ENCODE data around the gene KRTAP4-11.

DNA sequence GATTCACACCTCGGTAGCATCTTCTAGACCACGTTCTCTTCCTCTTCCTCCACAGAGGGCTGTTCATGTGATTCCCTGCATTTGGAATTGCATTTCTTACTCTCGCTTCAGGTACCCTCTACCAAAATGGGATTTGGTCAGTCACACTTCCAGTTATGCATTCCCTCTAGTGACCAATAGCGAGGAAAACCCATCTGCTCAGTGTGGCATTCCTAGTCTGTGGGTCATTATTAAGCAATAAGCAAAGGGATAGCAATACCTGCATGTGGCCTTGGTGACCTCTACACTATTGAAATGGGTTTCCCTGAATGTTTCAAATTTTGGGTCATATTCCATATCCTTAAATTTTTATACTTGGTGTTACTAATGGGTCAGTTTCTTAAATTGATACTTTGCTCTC is 31.9 kb upstream of the KRTAP4-11 start:
- TF ChIP-seq, protein P1, sequence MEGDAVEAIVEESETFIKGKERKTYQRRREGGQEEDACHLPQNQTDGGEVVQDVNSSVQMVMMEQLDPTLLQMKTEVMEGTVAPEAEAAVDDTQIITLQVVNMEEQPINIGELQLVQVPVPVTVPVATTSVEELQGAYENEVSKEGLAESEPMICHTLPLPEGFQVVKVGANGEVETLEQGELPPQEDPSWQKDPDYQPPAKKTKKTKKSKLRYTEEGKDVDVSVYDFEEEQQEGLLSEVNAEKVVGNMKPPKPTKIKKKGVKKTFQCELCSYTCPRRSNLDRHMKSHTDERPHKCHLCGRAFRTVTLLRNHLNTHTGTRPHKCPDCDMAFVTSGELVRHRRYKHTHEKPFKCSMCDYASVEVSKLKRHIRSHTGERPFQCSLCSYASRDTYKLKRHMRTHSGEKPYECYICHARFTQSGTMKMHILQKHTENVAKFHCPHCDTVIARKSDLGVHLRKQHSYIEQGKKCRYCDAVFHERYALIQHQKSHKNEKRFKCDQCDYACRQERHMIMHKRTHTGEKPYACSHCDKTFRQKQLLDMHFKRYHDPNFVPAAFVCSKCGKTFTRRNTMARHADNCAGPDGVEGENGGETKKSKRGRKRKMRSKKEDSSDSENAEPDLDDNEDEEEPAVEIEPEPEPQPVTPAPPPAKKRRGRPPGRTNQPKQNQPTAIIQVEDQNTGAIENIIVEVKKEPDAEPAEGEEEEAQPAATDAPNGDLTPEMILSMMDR (IDR thresholded peaks at IDR 0.05): no peak
- TF ChIP-seq FOXM1 (IDR thresholded peaks at IDR 0.05; ENCODE audit: low read depth) (no peak), EP300 (IDR thresholded peaks at IDR 0.05; ENCODE audit: borderline replicate concordance in 1 of 2, low read depth in 1 of 2, low read length in 1 of 2) (no peak), CHD2 (IDR thresholded peaks at IDR 0.05; ENCODE audit: low read length, partially characterized antibody) (no peak), TAF1 (IDR thresholded peaks at IDR 0.05; ENCODE audit: borderline replicate concordance, low read depth, low read length) (no peak), POLR2AphosphoS5 (IDR thresholded peaks at IDR 0.05; ENCODE audit: low read depth, low read length) (no peak), YY1 (IDR thresholded peaks at IDR 0.05; ENCODE audit: low read depth) (no peak), EZH2phosphoT487 (IDR thresholded peaks at IDR 0.05; ENCODE audit: borderline replicate concordance, low read depth) (no peak), SIN3A (IDR thresholded peaks at IDR 0.05; ENCODE audit: borderline replicate concordance, low read depth, low read length) (no peak), RAD21 (IDR thresholded peaks at IDR 0.05; ENCODE audit: low read length) (no peak)
- TF ChIP-seq, protein P2, sequence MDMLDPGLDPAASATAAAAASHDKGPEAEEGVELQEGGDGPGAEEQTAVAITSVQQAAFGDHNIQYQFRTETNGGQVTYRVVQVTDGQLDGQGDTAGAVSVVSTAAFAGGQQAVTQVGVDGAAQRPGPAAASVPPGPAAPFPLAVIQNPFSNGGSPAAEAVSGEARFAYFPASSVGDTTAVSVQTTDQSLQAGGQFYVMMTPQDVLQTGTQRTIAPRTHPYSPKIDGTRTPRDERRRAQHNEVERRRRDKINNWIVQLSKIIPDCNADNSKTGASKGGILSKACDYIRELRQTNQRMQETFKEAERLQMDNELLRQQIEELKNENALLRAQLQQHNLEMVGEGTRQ (IDR thresholded peaks at IDR 0.05; ENCODE audit: borderline replicate concordance, low read depth, low read length): no peak
- TF ChIP-seq, protein P3, sequence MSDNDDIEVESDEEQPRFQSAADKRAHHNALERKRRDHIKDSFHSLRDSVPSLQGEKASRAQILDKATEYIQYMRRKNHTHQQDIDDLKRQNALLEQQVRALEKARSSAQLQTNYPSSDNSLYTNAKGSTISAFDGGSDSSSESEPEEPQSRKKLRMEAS (IDR thresholded peaks at IDR 0.05; ENCODE audit: low read depth): no peak

Data from SK-N-SH (cell line).